GM12878 (cell line): Measurements from ENCODE around the gene ZNF672. TPM values are rescaled to one million over a fixed set of nuclear protein-coding genes. Genes with fewer than 3 reads are reported as not detected.

ENCODE experiments used
- BACH1 ChIP-seq: fragments of 450-650 bp; IDR thresholded peaks from 2 replicates; pipeline ENCODE4 v1.6.1; 2017; ENCODE audit warnings: mild to moderate bottlenecking, borderline replicate concordance
- BCL3 ChIP-seq: IDR thresholded peaks from 2 replicates; pipeline ENCODE4 v1.6.1; 2011; ENCODE audit warnings: borderline replicate concordance, low read depth, mild to moderate bottlenecking, moderate library complexity, low read length; ENCODE audit not compliant: insufficient read depth, poor library complexity, severe bottlenecking
- CEBPB ChIP-seq, 2 experiments: fragments of 150-350 bp in 1 of 2; IDR thresholded peaks; 2 replicates each; pipeline ENCODE4 v1.6.1; 2012 to 2014; ENCODE audit warnings: low read depth in 2 of 2, low read length in 2 of 2, borderline replicate concordance in 1 of 2, inconsistent platforms in 1 of 2
- ETV6 ChIP-seq, 2 experiments: fragments of 450-650 bp in 1 of 2; IDR thresholded peaks in 1 of 2; conservative IDR thresholded peaks in 1 of 2; 2 replicates each; pipeline ENCODE4 v1.6.1; 2014; ENCODE audit warnings: antibody characterized with exemption in 1 of 2, borderline replicate concordance in 1 of 2, low read depth in 1 of 2, mild to moderate bottlenecking in 1 of 2, moderate library complexity in 1 of 2
- GABPA ChIP-seq: IDR thresholded peaks from 2 replicates; pipeline ENCODE4 v1.6.1; 2014; ENCODE audit warnings: antibody characterized with exemption, low read depth, mild to moderate bottlenecking, inconsistent platforms
- HSF1 ChIP-seq: fragments of 150-350 bp; IDR thresholded peaks from 2 replicates; pipeline ENCODE4 v1.6.1; 2014; ENCODE audit warnings: mild to moderate bottlenecking, low read depth, low read length
- KAT2A ChIP-seq: conservative IDR thresholded peaks from 2 replicates; pipeline ENCODE4 v1.6.1; 2011; ENCODE audit warnings: low read depth, low read length; ENCODE audit not compliant: control insufficient read depth
- MEF2B ChIP-seq: fragments of 450-650 bp; IDR thresholded peaks from 2 replicates; pipeline ENCODE4 v1.6.1; 2018; ENCODE audit warnings: mild to moderate bottlenecking, moderate library complexity; ENCODE audit not compliant: partially characterized antibody, poor library complexity, severe bottlenecking
- NBN ChIP-seq: fragments of 450-650 bp; IDR thresholded peaks from 2 replicates; pipeline ENCODE4 v1.6.1; 2016
- NR2C1 ChIP-seq: fragments of 450-650 bp; IDR thresholded peaks from 2 replicates; pipeline ENCODE4 v1.6.1; 2017; ENCODE audit warnings: antibody characterized with exemption, mild to moderate bottlenecking, moderate library complexity
- PAX8 ChIP-seq: fragments of 450-650 bp; IDR thresholded peaks from 2 replicates; pipeline ENCODE4 v1.6.1; 2017; ENCODE audit warnings: mild to moderate bottlenecking, moderate library complexity
- PML ChIP-seq: IDR thresholded peaks from 2 replicates; pipeline ENCODE4 v1.6.1; 2012; ENCODE audit warnings: low read length, inconsistent platforms
- SKIL ChIP-seq: fragments of 450-650 bp; IDR thresholded peaks from 2 replicates; pipeline ENCODE4 v1.6.1; 2017; ENCODE audit warnings: mild to moderate bottlenecking, low read depth, inconsistent platforms; ENCODE audit not compliant: poor library complexity, severe bottlenecking
- SMARCA5 ChIP-seq: fragments of 450-650 bp; IDR thresholded peaks from 2 replicates; pipeline ENCODE4 v1.6.1; 2017; ENCODE audit warnings: mild to moderate bottlenecking
- STAT3 ChIP-seq: IDR thresholded peaks from 2 replicates; pipeline ENCODE4 v1.6.1; 2011; ENCODE audit warnings: low read depth, low read length, improper control_type of control experiment
- ZNF384 ChIP-seq: IDR thresholded peaks from 2 replicates; pipeline ENCODE4 v1.6.1; 2012; ENCODE audit warnings: low read depth, mild to moderate bottlenecking, low read length, improper control_type of control experiment, borderline replicate concordance
- polyA plus RNA-seq, 11 experiments: library from polyadenylated mRNA; depleted of rRNA in 4 of 11; unstranded in 6 of 11; stranded (reverse) in 5 of 11; fragments of >200 nt; fragmentation: Nextera tagmentation in 4 of 11; fragmentation: Illumina TruSeq in 1 of 11; extraction: Ambion mirVana in 4 of 11; extraction: Trizol in 1 of 11; gene quantifications; 1 replicate in 1 of 11; 2 replicates in 10 of 11; pipeline versions ENCODE4 v1.2.1 to v1.2.3, GENCODE V29; 2011 to 2016; ENCODE audit warnings: inconsistent platforms in 2 of 11, missing spikeins in 2 of 11, low read depth in 1 of 11
- total RNA-seq, 4 experiments: library from RNA; depleted of rRNA in 3 of 4; stranded (reverse); fragments of >200 nt in 3 of 4; fragmentation: Illumina TruSeq in 1 of 4; extraction: Trizol in 1 of 4; gene quantifications; 2 replicates each; pipeline versions ENCODE4 v1.2.1 to v1.2.3, GENCODE V29; 2013 to 2021
- TF ChIP-seq, protein P1 (sequence below): IDR thresholded peaks from 2 replicates; pipeline ENCODE4 v1.6.1; 2012; ENCODE audit warnings: low read length, inconsistent platforms
- TF ChIP-seq, protein P2 (sequence below): fragments of 450-650 bp; IDR thresholded peaks from 2 replicates; pipeline ENCODE4 v1.6.1; 2016; ENCODE audit warnings: mild to moderate bottlenecking
- TF ChIP-seq, protein P3 (sequence below): fragments of 450-650 bp; IDR thresholded peaks from 2 replicates; pipeline ENCODE4 v1.6.1; 2017; ENCODE audit warnings: mild to moderate bottlenecking

Gene ZNF672
- total and polyA plus RNA-seq, 10 of the 15 experiments (the other 5 are each of a cell fraction or from before 2014, with no cell fraction given) = 2.9 to 51.3 (median 39.8) TPM

DNA sequence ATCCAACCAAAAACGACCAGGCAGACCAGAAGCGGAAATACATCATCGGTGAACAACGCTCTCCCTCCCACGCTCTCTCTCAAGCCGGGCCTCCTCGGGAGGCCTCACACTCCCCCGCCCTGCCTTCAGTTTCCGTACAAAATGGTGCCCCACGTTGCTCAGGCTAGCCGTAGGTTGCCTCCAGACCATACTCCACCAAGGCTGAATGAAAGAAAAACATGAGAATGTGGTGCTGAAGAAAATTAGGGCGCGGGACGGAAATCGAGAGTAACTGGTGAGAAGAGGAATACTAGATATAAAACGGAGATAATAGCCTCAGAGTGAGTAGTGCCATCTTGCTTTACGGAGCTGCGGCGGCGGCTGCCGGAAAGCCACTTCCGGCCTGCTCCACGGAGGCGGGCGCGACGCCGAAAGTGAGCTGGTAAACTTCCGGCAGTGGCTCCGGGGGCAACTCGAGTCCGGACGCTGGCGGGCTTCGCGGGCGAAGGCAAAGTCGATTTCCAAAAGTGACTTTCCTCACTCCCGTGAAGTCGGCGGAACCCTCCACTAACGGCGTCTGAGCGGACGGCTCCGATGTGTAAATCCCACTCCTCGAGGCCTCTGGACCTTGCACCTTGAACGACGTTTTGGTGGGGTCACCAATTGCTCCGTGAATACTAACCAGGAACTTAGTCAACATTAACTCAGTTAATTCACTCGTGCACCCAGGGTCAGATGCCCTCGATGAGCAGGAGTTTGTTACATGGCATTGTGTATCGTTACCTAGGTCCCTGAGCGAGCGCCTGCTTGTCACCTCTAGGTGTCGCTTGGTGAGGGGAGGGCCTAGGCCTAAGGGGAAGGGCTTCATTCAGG lies 11.9 kb upstream of the ZNF672 start, which contains the start of gene SH3BP5L (continued):
- TF ChIP-seq, protein P1, sequence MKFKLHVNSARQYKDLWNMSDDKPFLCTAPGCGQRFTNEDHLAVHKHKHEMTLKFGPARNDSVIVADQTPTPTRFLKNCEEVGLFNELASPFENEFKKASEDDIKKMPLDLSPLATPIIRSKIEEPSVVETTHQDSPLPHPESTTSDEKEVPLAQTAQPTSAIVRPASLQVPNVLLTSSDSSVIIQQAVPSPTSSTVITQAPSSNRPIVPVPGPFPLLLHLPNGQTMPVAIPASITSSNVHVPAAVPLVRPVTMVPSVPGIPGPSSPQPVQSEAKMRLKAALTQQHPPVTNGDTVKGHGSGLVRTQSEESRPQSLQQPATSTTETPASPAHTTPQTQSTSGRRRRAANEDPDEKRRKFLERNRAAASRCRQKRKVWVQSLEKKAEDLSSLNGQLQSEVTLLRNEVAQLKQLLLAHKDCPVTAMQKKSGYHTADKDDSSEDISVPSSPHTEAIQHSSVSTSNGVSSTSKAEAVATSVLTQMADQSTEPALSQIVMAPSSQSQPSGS = no peak
- TF ChIP-seq GABPA (peak; percentile 93), ETV6 (conservative IDR thresholded peaks at IDR 0.05 in 1 of 2, IDR thresholded peaks at IDR 0.05 in 1 of 2; ENCODE audit: borderline replicate concordance in 1 of 2, low read depth in 1 of 2) (0 out of 4 replicates have a peak, but pooled peaks of 1 of the 2 experiments have one; percentile 14), STAT3 (no peak), BACH1 (0 out of 2 replicates have a peak, but pooled peaks have one; percentile 17), NR2C1 (peak; percentile 92), PAX8 (no peak), SKIL (peak; percentile 23), KAT2A (no peak), NBN (peak; percentile 84), MEF2B (peak; percentile 7), ZNF384 (no peak), SMARCA5 (peak; percentile 90), PML (0 out of 2 replicates have a peak, but pooled peaks have one; percentile 59), HSF1 (no peak), CEBPB (IDR thresholded peaks at IDR 0.05; ENCODE audit: borderline replicate concordance in 1 of 2, low read depth in 2 of 2, low read length in 2 of 2) (no peak), BCL3 (no peak)
- TF ChIP-seq, protein P2, sequence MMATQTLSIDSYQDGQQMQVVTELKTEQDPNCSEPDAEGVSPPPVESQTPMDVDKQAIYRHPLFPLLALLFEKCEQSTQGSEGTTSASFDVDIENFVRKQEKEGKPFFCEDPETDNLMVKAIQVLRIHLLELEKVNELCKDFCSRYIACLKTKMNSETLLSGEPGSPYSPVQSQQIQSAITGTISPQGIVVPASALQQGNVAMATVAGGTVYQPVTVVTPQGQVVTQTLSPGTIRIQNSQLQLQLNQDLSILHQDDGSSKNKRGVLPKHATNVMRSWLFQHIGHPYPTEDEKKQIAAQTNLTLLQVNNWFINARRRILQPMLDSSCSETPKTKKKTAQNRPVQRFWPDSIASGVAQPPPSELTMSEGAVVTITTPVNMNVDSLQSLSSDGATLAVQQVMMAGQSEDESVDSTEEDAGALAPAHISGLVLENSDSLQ = peak; percentile 82
- TF ChIP-seq, protein P3, sequence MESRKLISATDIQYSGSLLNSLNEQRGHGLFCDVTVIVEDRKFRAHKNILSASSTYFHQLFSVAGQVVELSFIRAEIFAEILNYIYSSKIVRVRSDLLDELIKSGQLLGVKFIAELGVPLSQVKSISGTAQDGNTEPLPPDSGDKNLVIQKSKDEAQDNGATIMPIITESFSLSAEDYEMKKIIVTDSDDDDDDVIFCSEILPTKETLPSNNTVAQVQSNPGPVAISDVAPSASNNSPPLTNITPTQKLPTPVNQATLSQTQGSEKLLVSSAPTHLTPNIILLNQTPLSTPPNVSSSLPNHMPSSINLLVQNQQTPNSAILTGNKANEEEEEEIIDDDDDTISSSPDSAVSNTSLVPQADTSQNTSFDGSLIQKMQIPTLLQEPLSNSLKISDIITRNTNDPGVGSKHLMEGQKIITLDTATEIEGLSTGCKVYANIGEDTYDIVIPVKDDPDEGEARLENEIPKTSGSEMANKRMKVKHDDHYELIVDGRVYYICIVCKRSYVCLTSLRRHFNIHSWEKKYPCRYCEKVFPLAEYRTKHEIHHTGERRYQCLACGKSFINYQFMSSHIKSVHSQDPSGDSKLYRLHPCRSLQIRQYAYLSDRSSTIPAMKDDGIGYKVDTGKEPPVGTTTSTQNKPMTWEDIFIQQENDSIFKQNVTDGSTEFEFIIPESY = no peak
